ENCODE data around the gene MYL2. TPM values are rescaled to one million over a fixed set of nuclear protein-coding genes. Genes with fewer than 3 reads are reported as not detected.

Gene MYL2
- total RNA-seq: not detected in 2 replicates

GRCh38 chr12:110920324-110920910, at the start of gene MYL2:
Gene MYL2, minus strand, starts transcription at chr12:110920579. Its CDS starts 50 bp downstream, at chr12:110920529.
- Histone ChIP-seq H3K4me2 (ENCODE audit: insufficient read depth, low read length) (no peak within 1 kb of the TSS), H3K27me3 (ENCODE audit: insufficient read depth, low read length) (peaks cover 10% of the 10 kb centered on the region), H3K79me2 (ENCODE audit: insufficient read depth, low read length) (no peaks in the 10 kb centered on the region), H3K36me3 (ENCODE audit: insufficient read depth, low read length) (no peaks in the 10 kb centered on the region), H3K9me3 (ENCODE audit: low read depth, low read length) (no peaks in the 10 kb centered on the region), H2AFZ (ENCODE audit: low read length) (no peak within 1 kb of the TSS), H3K27ac (ENCODE audit: low read depth, low read length) (no peak within 1 kb of the TSS), H3K4me1 (ENCODE audit: insufficient read depth, low read length) (no peaks in the 10 kb centered on the region), H3K4me3 (ENCODE audit: insufficient read depth, low read length) (no peak within 1 kb of the TSS), H4K20me1 (ENCODE audit: insufficient read depth, low read length) (no peaks in the 10 kb centered on the region)
- TF ChIP-seq CTCF (IDR thresholded peaks at IDR 0.05; ENCODE audit: extremely low read depth, low read depth, low read length): no peak
- no peak for DNase-seq (ENCODE audit: insufficient read length, low spot score, missing footprints)

GRCh38 chr12:110966081-110966760, 45.8 kb upstream of the MYL2 start:
- no peak for DNase-seq (ENCODE audit: insufficient read length, low spot score, missing footprints)
- H3K36me3 ChIP-seq (ENCODE audit: insufficient read depth, low read length): no peaks in the 10 kb centered on the region

GRCh38 chr12:110965574-110965973, 45.2 kb upstream of the MYL2 start:
- H3K36me3 ChIP-seq (ENCODE audit: insufficient read depth, low read length): no peaks in the 10 kb centered on the region
- TF ChIP-seq CTCF (IDR thresholded peaks at IDR 0.05; ENCODE audit: extremely low read depth, low read depth, low read length): no peak
- H3K27me3 ChIP-seq (ENCODE audit: insufficient read depth, low read length): no peaks in the 10 kb centered on the region
- H3K79me2 ChIP-seq (ENCODE audit: insufficient read depth, low read length): no peaks in the 10 kb centered on the region
- no peak overlapping the region for H2AFZ ChIP-seq (ENCODE audit: low read length)
- H3K27ac ChIP-seq (ENCODE audit: low read depth, low read length): no peak overlapping the region
- H3K4me1 ChIP-seq (ENCODE audit: insufficient read depth, low read length): no peaks in the 10 kb centered on the region
- no peaks in the 10 kb centered on the region for H4K20me1 ChIP-seq (ENCODE audit: insufficient read depth, low read length)
- DNase-seq (ENCODE audit: insufficient read length, low spot score, missing footprints): no peak
- H3K9me3 ChIP-seq (ENCODE audit: low read depth, low read length): no peaks in the 10 kb centered on the region
- no peak overlapping the region for H3K4me3 ChIP-seq (ENCODE audit: insufficient read depth, low read length)
- H3K4me2 ChIP-seq (ENCODE audit: insufficient read depth, low read length): no peak overlapping the region

More at GRCh38 chr12:110966081-110966760, 45.8 kb upstream of the MYL2 start:
- Histone ChIP-seq H2AFZ (ENCODE audit: low read length) (no peak overlapping the region), H3K27me3 (ENCODE audit: insufficient read depth, low read length) (no peaks in the 10 kb centered on the region), H3K4me3 (ENCODE audit: insufficient read depth, low read length) (no peak overlapping the region), H3K4me2 (ENCODE audit: insufficient read depth, low read length) (no peak overlapping the region), H3K9me3 (ENCODE audit: low read depth, low read length) (no peaks in the 10 kb centered on the region), H3K4me1 (ENCODE audit: insufficient read depth, low read length) (no peaks in the 10 kb centered on the region), H4K20me1 (ENCODE audit: insufficient read depth, low read length) (no peaks in the 10 kb centered on the region), H3K79me2 (ENCODE audit: insufficient read depth, low read length) (no peaks in the 10 kb centered on the region), H3K27ac (ENCODE audit: low read depth, low read length) (no peak overlapping the region)
- TF ChIP-seq CTCF (IDR thresholded peaks at IDR 0.05; ENCODE audit: extremely low read depth, low read depth, low read length): no peak

- Histone ChIP-seq H2AFZ (ENCODE audit: low read length) (no peak overlapping the region), H3K36me3 (ENCODE audit: insufficient read depth, low read length) (no peaks in the 10 kb centered on the region), H4K20me1 (ENCODE audit: insufficient read depth, low read length) (no peaks in the 10 kb centered on the region), H3K4me3 (ENCODE audit: insufficient read depth, low read length) (no peak overlapping the region), H3K27ac (ENCODE audit: low read depth, low read length) (no peak overlapping the region), H3K79me2 (ENCODE audit: insufficient read depth, low read length) (no peaks in the 10 kb centered on the region), H3K9me3 (ENCODE audit: low read depth, low read length) (no peaks in the 10 kb centered on the region), H3K27me3 (ENCODE audit: insufficient read depth, low read length) (no peaks in the 10 kb centered on the region), H3K4me1 (ENCODE audit: insufficient read depth, low read length) (no peaks in the 10 kb centered on the region), H3K4me2 (ENCODE audit: insufficient read depth, low read length) (no peak overlapping the region)
- TF ChIP-seq CTCF (IDR thresholded peaks at IDR 0.05; ENCODE audit: extremely low read depth, low read depth, low read length): no peak
- no peak for DNase-seq (ENCODE audit: insufficient read length, low spot score, missing footprints)
These were observed 40.4 kb upstream of the MYL2 start for GRCh38 chr12:110960795-110961194.

Data from osteoblast (primary cell).